Smooth muscle cell (in vitro differentiated cells): Measurements from ENCODE around the gene BIRC3. TPM values are rescaled to one million over a fixed set of nuclear protein-coding genes. Genes with fewer than 3 reads are reported as not detected.
"Not testable (repeated sequence)": the region's sequence is repeated elsewhere in the genome, so short reads cannot be mapped to it uniquely, and the experiment has no call there.

Experiments
- DNase-seq: peaks from one replicate; lab custom pipeline; 2025; ENCODE audit not compliant: unreplicated experiment; lab: John Stamatoyannopoulos, UW
- H2AFZ ChIP-seq: fragments of 200-600 bp; sonication (generic); 2 replicates; pipeline ENCODE4 v1.6.0; 2016; ENCODE audit warnings: antibody characterized with exemption, low read depth, mild to moderate bottlenecking
- H3F3A ChIP-seq: fragments of 200-600 bp; sonication (generic); 2 replicates; pipeline ENCODE4 v1.6.0; 2017; ENCODE audit warnings: antibody characterized with exemption, low read depth
- H3K27ac ChIP-seq: fragments of 200-600 bp; sonication (generic); 2 replicates; pipeline ENCODE4 v1.5.1; 2016; ENCODE audit warnings: low read depth, mild to moderate bottlenecking
- H3K27me3 ChIP-seq: fragments of 200-600 bp; sonication (generic); 2 replicates; pipeline ENCODE4 v1.6.1; 2016; ENCODE audit warnings: low read depth, mild to moderate bottlenecking
- H3K36me3 ChIP-seq: fragments of 200-600 bp; sonication (generic); 2 replicates; pipeline ENCODE4 v1.5.1; 2016; ENCODE audit warnings: low read depth
- H3K4me1 ChIP-seq: fragments of 200-600 bp; sonication (generic); 2 replicates; pipeline ENCODE4 v1.5.1; 2016; ENCODE audit warnings: low read depth
- H3K4me2 ChIP-seq: fragments of 200-600 bp; sonication (generic); 2 replicates; pipeline ENCODE4 v1.6.0; 2016; ENCODE audit warnings: mild to moderate bottlenecking
- H3K4me3 ChIP-seq: fragments of 200-600 bp; sonication (generic); 2 replicates; pipeline ENCODE4 v1.5.1; 2016; ENCODE audit warnings: mild to moderate bottlenecking
- H3K79me2 ChIP-seq: fragments of 200-600 bp; sonication (generic); 2 replicates; pipeline ENCODE4 v1.6.0; 2016; ENCODE audit warnings: low read depth, mild to moderate bottlenecking
- H3K9ac ChIP-seq: fragments of 200-600 bp; sonication (generic); 2 replicates; pipeline ENCODE4 v1.6.0; 2016; ENCODE audit warnings: low read depth
- H3K9me3 ChIP-seq: fragments of 200-600 bp; sonication (generic); replicated peaks from 2 replicates; pipeline ENCODE4 v1.5.1; 2016; ENCODE audit warnings: low read depth
- H4K20me1 ChIP-seq: fragments of 200-600 bp; sonication (generic); 2 replicates; pipeline ENCODE4 v1.6.0; 2016; ENCODE audit warnings: low read depth
- WGBS: methylation state at CpG from one replicate; pipeline ENCODE4 v1.1.7; 2016; ENCODE audit warnings: low lambda C conversion rate; 5-methylcytosine and 5-hydroxymethylcytosine counted together
- polyA plus RNA-seq: library from polyadenylated mRNA; unstranded; fragments of >200 nt; fragmentation: Nextera tagmentation; extraction: Ambion mirVana; gene quantifications from 2 replicates; pipeline ENCODE4 v1.2.1, GENCODE V29; 2016
- total RNA-seq: library from RNA; depleted of rRNA; stranded (reverse); fragments of >200 nt; gene quantifications from 2 replicates; pipeline ENCODE4 v1.2.3, GENCODE V29; 2014
- TF ChIP-seq, protein P1 (sequence below): fragments of 200-600 bp; sonication (generic); IDR thresholded peaks from 2 replicates; pipeline ENCODE4 v1.5.1; 2017; ENCODE audit warnings: borderline replicate concordance, mild to moderate bottlenecking, antibody characterized with exemption; ENCODE audit not compliant: insufficient read depth, poor library complexity, severe bottlenecking

The BIRC3 gene
- total and polyA plus RNA-seq, 2 experiments from 2014 or later, result 0.94 to 1.6 TPM

DNA sequence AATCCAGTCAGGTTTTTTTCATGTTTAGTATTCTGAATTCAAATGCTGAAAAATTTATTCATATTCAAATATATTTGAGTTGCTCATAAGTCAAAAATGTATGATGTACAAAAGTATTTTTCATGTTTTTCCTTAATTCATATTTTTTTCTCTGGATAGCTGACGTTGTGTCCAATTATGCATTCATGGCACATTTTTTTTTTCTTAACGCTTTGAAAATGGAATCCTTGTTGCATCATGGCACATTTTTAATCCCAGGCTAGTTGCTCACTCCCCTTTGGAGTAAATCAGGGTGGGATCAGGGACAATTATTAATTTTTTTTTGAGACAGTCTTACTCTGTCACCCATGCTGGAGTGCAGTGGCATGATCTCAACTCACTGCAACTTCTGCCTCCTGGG lies 14.1 kb downstream of the BIRC3 start:
- H3K4me3 ChIP-seq, result no peak overlapping the region
- H3K9me3 ChIP-seq, result no peaks in the 10 kb centered on the region
- no peak overlapping the region for H2AFZ ChIP-seq
- H3K79me2 ChIP-seq, result no peaks in the 10 kb centered on the region
- no peaks in the 10 kb centered on the region for H3K27me3 ChIP-seq
- no peak overlapping the region for H3K9ac ChIP-seq
- H3K36me3 ChIP-seq, result no peaks in the 10 kb centered on the region
- no peak for DNase-seq
- H3K4me1 ChIP-seq, result no peaks in the 10 kb centered on the region
- H3K27ac ChIP-seq, result no peak overlapping the region
- TF ChIP-seq, protein P1, sequence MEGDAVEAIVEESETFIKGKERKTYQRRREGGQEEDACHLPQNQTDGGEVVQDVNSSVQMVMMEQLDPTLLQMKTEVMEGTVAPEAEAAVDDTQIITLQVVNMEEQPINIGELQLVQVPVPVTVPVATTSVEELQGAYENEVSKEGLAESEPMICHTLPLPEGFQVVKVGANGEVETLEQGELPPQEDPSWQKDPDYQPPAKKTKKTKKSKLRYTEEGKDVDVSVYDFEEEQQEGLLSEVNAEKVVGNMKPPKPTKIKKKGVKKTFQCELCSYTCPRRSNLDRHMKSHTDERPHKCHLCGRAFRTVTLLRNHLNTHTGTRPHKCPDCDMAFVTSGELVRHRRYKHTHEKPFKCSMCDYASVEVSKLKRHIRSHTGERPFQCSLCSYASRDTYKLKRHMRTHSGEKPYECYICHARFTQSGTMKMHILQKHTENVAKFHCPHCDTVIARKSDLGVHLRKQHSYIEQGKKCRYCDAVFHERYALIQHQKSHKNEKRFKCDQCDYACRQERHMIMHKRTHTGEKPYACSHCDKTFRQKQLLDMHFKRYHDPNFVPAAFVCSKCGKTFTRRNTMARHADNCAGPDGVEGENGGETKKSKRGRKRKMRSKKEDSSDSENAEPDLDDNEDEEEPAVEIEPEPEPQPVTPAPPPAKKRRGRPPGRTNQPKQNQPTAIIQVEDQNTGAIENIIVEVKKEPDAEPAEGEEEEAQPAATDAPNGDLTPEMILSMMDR, result no peak
- H3F3A ChIP-seq, result no peaks in the 10 kb centered on the region
- 84% methylated on average over 2 of the region's 2 CpGs for WGBS
- no peaks in the 10 kb centered on the region for H4K20me1 ChIP-seq
- no peak overlapping the region for H3K4me2 ChIP-seq

DNA sequence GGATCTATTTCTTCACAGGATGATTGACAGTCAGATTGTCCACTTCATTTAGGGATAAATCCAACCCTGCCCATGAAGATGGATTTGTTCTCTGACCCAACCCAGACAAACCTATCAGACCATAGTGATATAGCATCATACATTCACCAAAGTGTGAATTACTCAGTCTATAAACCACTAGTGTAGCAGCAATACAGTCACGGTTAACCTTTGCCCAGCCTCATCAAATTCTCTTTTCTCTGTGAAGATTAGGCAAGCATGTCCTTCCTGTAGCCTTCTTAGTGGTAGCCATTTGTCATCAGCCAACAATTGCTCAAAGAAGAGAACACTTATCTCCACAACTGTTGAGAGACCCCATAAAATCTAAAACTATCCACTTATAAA lies 15.3 kb downstream of the BIRC3 start:
- no peak for DNase-seq

DNA sequence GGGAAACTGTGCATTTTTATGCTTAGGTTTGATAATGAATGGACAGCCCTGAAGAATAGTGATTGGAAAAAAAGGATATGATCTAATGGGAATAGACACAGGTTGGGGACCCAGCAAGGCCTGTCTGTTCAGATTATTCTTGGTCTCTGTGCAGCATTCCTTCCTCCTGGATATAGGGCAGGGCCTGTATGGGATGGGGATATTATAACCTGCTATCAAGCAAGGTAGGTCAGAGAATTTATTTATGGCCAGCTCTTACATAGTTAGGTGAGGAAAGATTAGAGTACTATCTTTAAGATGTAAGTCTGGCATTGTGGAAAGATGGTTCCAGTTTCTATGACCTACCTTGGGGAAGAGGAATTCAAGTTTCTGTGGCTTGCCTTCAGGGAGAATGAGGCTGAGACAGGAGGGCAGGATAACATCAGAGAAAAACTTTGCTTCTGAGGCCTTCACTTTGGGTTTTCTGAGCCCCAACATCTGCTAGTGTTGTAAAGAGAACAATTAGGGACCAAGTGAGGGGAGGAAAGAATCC lies 21.3 kb downstream of the BIRC3 start:
- TF ChIP-seq, protein P1, result no peak
- H3K36me3 ChIP-seq, result no peaks in the 10 kb centered on the region

More for the DNA sequence above, 15.3 kb downstream of the BIRC3 start:
- Histone ChIP-seq H3K79me2 (no peaks in the 10 kb centered on the region), H4K20me1 (no peaks in the 10 kb centered on the region), H3K4me2 (no peak overlapping the region), H2AFZ (no peak overlapping the region), H3K4me3 (no peak overlapping the region), H3K9ac (no peak overlapping the region), H3K4me1 (no peaks in the 10 kb centered on the region), H3F3A (no peaks in the 10 kb centered on the region), H3K27me3 (no peaks in the 10 kb centered on the region), H3K9me3 (no peaks in the 10 kb centered on the region), H3K27ac (no peak overlapping the region), H3K36me3 (no peaks in the 10 kb centered on the region)
- WGBS, result 31% methylated on average over 1 of the region's 1 CpG
- TF ChIP-seq, protein P1, result no peak

DNA sequence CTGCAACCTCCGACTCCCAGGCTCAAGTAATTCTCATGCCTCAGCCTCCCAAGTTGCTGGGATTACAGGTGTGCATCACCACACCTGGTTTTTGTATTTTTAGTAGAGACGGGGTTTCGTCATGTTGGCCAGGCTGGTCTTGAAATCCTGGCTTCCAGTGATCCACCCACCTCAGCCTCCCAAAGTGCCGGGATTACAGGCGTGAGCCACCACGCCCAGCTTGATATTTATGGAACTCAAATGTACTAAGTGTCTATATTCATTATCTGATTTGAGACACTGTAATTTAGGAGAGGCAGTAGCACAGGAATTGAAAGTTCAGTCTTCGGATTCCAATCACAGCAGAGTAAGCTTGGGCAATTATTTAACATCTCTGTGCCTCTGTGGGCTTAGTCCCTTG lies 24.0 kb downstream of the BIRC3 start:
- DNase-seq, H2AFZ ChIP-seq, H4K20me1 ChIP-seq, H3K4me2 ChIP-seq, H3K79me2 ChIP-seq, H3K4me3 ChIP-seq, H3K4me1 ChIP-seq, H3K27ac ChIP-seq, H3K9ac ChIP-seq, H3K36me3 ChIP-seq, H3K27me3 ChIP-seq, H3F3A ChIP-seq, H3K9me3 ChIP-seq: not testable (repeated sequence)
- 90% methylated on average over 7 of the region's 7 CpGs for WGBS

More for the DNA sequence above, 21.3 kb downstream of the BIRC3 start:
- H3K27ac ChIP-seq, result no peak overlapping the region
- H2AFZ ChIP-seq, result no peak overlapping the region
- no peak for DNase-seq
- no peak overlapping the region for H3K4me3 ChIP-seq
- H4K20me1 ChIP-seq, result no peaks in the 10 kb centered on the region
- H3K79me2 ChIP-seq, result no peaks in the 10 kb centered on the region
- no peak overlapping the region for H3K4me2 ChIP-seq
- no peaks in the 10 kb centered on the region for H3K9me3 ChIP-seq
- H3F3A ChIP-seq, result no peaks in the 10 kb centered on the region
- H3K4me1 ChIP-seq, result no peaks in the 10 kb centered on the region
- no peak overlapping the region for H3K9ac ChIP-seq
- H3K27me3 ChIP-seq, result no peaks in the 10 kb centered on the region
